ENCODE data around the gene ASCL2. TPM values are rescaled to one million over a fixed set of nuclear protein-coding genes. Genes with fewer than 3 reads are reported as not detected.

Gene ASCL2
- total RNA-seq, 1 donor from 2014 or later, result not detected

DNA sequence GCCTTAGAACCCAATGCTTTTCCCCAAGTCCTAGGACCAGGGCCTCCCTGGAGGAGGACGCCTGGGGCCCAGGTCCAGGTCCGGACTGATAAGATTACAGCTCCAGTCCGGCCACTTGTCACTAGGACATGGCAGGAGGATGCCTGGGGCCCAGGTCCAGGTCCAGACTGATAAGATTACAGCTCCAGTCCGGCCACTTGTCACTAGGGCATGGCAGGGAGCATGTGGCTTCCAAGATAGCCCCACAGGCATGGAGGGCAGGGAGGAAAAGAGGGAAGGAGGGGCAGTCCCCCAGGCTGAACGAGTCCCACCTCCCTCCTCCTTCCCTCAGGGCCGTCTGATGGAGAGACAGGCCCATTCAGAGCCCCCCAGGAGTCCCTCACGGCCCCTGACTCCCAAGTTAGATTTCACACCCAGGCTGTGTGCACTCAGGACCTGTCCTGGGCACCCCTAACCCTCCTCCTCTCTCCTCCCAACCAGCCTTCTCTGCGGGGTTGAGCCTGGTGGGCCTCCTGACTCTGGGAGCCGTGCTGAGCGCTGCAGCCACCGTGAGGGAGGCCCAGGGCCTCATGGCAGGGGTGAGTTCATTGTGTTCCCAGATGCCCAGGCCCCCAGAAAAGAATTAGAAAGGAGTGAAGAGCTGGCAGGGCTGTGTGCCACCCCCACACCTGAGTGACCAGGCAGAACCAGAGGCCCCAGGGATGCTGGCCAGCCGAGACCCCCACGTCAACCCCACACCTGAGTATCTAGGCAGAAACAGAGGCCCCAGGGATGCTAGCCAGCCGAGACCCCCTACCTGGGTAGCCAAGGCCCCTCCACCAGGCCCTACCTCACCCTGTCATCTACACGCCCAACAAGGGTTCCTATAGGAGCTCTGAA lies 33.5 kb upstream of the ASCL2 start:
- no peak for TF ChIP-seq CTCF (IDR thresholded peaks at IDR 0.05; ENCODE audit: borderline replicate concordance)
- Histone ChIP-seq H3K4me1 (peaks cover 52% of the 10 kb centered on the region), H3K27me3 (ENCODE audit: low read depth) (no peaks in the 10 kb centered on the region), H3K9me3 (replicated peaks) (no peaks in the 10 kb centered on the region), H3K4me3 (peak overlapping the region; percentile 67), H3K36me3 (no peaks in the 10 kb centered on the region), H3K27ac (replicated peaks) (peak overlapping the region; percentile 96)
- intact Hi-C loops (cut with micrococcal nuclease), result no loop called here
- DNase-seq, result peak; percentile 76

- intact Hi-C loops (cut with micrococcal nuclease), result no loop called here
- DNase-seq, result peak; percentile 87
Measured at GRCh38 chr11:2302896-2303626, 32.7 kb upstream of the ASCL2 start.

DNA sequence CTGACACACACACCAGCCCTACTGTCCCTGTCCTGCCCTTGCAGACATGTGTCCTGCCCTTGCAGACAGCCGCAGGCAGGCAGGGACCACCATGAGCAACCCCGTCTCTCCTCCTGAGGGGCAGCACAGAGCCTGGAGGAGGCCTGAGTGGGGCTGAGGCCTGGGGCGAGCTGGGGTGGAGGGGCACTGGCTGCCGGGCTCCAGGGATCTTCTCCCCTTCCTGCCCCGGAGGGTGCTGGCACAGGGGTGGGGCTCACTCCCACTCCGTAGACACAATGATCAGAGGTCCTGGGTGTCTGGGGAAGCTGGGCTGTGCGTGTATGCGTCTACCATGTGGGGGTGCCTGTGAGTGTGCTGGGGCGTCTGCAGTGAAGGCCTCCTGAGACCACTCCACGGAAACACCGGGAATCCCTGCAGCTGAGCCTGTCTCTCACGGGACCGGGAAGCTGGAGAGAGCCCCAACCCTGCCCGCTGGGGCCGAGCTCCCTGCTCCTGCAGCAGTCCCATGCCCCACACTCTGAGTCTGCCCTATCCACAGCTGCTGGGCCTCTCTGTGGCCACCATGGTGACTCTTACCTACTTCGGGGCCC lies 32.0 kb upstream of the ASCL2 start:
- peak overlapping the region; percentile 96 for H3K27ac ChIP-seq (replicated peaks)
- H3K4me3 ChIP-seq, result peak overlapping the region; percentile 67
- no peaks in the 10 kb centered on the region for H3K9me3 ChIP-seq (replicated peaks)
- H3K36me3 ChIP-seq, result no peaks in the 10 kb centered on the region
- intact Hi-C loops (cut with micrococcal nuclease), result no loop called here
- H3K4me1 ChIP-seq, result peaks cover 58% of the 10 kb centered on the region
- TF ChIP-seq CTCF (IDR thresholded peaks at IDR 0.05; ENCODE audit: borderline replicate concordance), result no peak
- H3K27me3 ChIP-seq (ENCODE audit: low read depth), result no peaks in the 10 kb centered on the region
- DNase-seq, result no peak

More at GRCh38 chr11:2302896-2303626, 32.7 kb upstream of the ASCL2 start:
- peaks cover 59% of the 10 kb centered on the region for H3K4me1 ChIP-seq
- no peaks in the 10 kb centered on the region for H3K9me3 ChIP-seq (replicated peaks)
- H3K27ac ChIP-seq (replicated peaks), result peak overlapping the region; percentile 96
- TF ChIP-seq CTCF (IDR thresholded peaks at IDR 0.05; ENCODE audit: borderline replicate concordance), result no peak
- peak overlapping the region; percentile 67 for H3K4me3 ChIP-seq
- no peaks in the 10 kb centered on the region for H3K36me3 ChIP-seq
- H3K27me3 ChIP-seq (ENCODE audit: low read depth), result no peaks in the 10 kb centered on the region

GRCh38 chr11:2301631-2302305 lies 31.4 kb upstream of the ASCL2 start, which contains the start of the genes C11orf21 and TSPAN32:
C11orf21 (minus strand) TSS chr11:2301918; CDS start chr11:2301808, 110 bp downstream.
TSPAN32 (plus strand) TSS chr11:2302013; CDS start chr11:2302150, 137 bp downstream.
- peak within 1 kb of the TSS; percentile 67 for H3K4me3 ChIP-seq
- peak within 1 kb of the TSS; percentile 96 for H3K27ac ChIP-seq (replicated peaks)
- no peaks in the 10 kb centered on the region for H3K36me3 ChIP-seq
- TF ChIP-seq CTCF (IDR thresholded peaks at IDR 0.05; ENCODE audit: borderline replicate concordance), result no peak
- intact Hi-C loops (cut with micrococcal nuclease), result no loop called here
- peaks cover 52% of the 10 kb centered on the region for H3K4me1 ChIP-seq
- DNase-seq, result peak; percentile 69
- no peaks in the 10 kb centered on the region for H3K9me3 ChIP-seq (replicated peaks)
- H3K27me3 ChIP-seq (ENCODE audit: low read depth), result no peaks in the 10 kb centered on the region

Data from left ventricle myocardium inferior (tissue), 1 donor.